HG02642 (cell line): ENCODE measurements around the gene C12orf43.

Source experiments
- ATAC-seq: cut with Tn5 transposase; IDR thresholded peaks from one replicate; pipeline ENCODE4 v1.9.1; 2021; ENCODE audit warnings: mild to moderate bottlenecking; ENCODE audit not compliant: unreplicated experiment, poor library complexity

Gene C12orf43

GRCh38 chr12:120979862-120980696 is 36.2 kb downstream of the C12orf43 start:
- ATAC-seq = no peak

GRCh38 chr12:120979220-120979861 is 36.9 kb downstream of the C12orf43 start:
- ATAC-seq = no peak

- ATAC-seq = no peak
Observed at GRCh38 chr12:120978296-120979219, 37.7 kb downstream of the C12orf43 start, which contains the start of gene HNF1A. Gene HNF1A, plus strand, starts transcription at chr12:120978543. Its CDS starts 226 bp downstream, at chr12:120978769.

GRCh38 chr12:120977531-120978295 is 38.6 kb downstream of the C12orf43 start:
- no peak for ATAC-seq

GRCh38 chr12:120972870-120973543 is 43.3 kb downstream of the C12orf43 start:
- ATAC-seq = no peak

- ATAC-seq = no peak
Observed at GRCh38 chr12:120971299-120972180, 44.7 kb downstream of the C12orf43 start.

GRCh38 chr12:120970310-120970709 is 46.0 kb downstream of the C12orf43 start:
- ATAC-seq = no peak

GRCh38 chr12:120965534-120966091 is 50.7 kb downstream of the C12orf43 start:
- ATAC-seq = no peak

- no peak for ATAC-seq
Observed at GRCh38 chr12:120964298-120964697, 52.0 kb downstream of the C12orf43 start.

GRCh38 chr12:120962532-120963020 is 53.7 kb downstream of the C12orf43 start:
- ATAC-seq = no peak

GRCh38 chr12:120961604-120962531 is 54.4 kb downstream of the C12orf43 start:
- ATAC-seq = no peak

GRCh38 chr12:120960657-120961056 is 55.6 kb downstream of the C12orf43 start:
- ATAC-seq = no peak

- ATAC-seq = no peak
Observed at GRCh38 chr12:120959111-120959878, 57.0 kb downstream of the C12orf43 start.

- no peak for ATAC-seq
Observed at GRCh38 chr12:120956579-120957300, 59.5 kb downstream of the C12orf43 start.

- ATAC-seq = no peak
Observed at GRCh38 chr12:120955232-120955631, 61.1 kb downstream of the C12orf43 start.
